Activated naive CD8-positive, alpha-beta T cell (primary cell): Measurements from ENCODE around the gene PPARG.

Experiments
- H3K27ac Mint-ChIP-seq: one replicate; pipeline ENCODE4 v1.8.0; 2021; ENCODE audit warnings: mixed read lengths
- H3K27me3 Mint-ChIP-seq: one replicate; pipeline ENCODE4 v1.8.0; 2021; ENCODE audit warnings: mixed read lengths
- H3K36me3 Mint-ChIP-seq: one replicate; pipeline ENCODE4 v1.8.0; 2021; ENCODE audit warnings: mixed read lengths
- H3K4me1 Mint-ChIP-seq: one replicate; pipeline ENCODE4 v1.8.0; 2021; ENCODE audit warnings: low read depth, mixed read lengths
- H3K4me3 Mint-ChIP-seq: one replicate; pipeline ENCODE4 v1.8.0; 2021; ENCODE audit warnings: mild to moderate bottlenecking, mixed read lengths
- H3K9me3 Mint-ChIP-seq: one replicate; pipeline ENCODE4 v1.8.0; 2021; ENCODE audit warnings: low read depth, mixed read lengths

PPARG gene

GRCh38 chr3:12289524-12289923, 654 bp downstream of the PPARG start:
- peaks cover 35% of the 10 kb centered on the region for H3K27me3 Mint-ChIP-seq
- no peaks in the 10 kb centered on the region for H3K9me3 Mint-ChIP-seq
- no peaks in the 10 kb centered on the region for H3K36me3 Mint-ChIP-seq
- H3K27ac Mint-ChIP-seq: no peak overlapping the region
- H3K4me3 Mint-ChIP-seq: peak overlapping the region; percentile 54
- peaks cover 12% of the 10 kb centered on the region for H3K4me1 Mint-ChIP-seq

GRCh38 chr3:12292770-12293169, 3.9 kb downstream of the PPARG start:
- no peak overlapping the region for H3K4me3 Mint-ChIP-seq
- H3K4me1 Mint-ChIP-seq: peaks cover 3% of the 10 kb centered on the region
- H3K27me3 Mint-ChIP-seq: peaks cover 16% of the 10 kb centered on the region
- no peaks in the 10 kb centered on the region for H3K9me3 Mint-ChIP-seq
- H3K36me3 Mint-ChIP-seq: no peaks in the 10 kb centered on the region
- H3K27ac Mint-ChIP-seq: no peak overlapping the region

- Mint-ChIP-seq H3K9me3 (no peaks in the 10 kb centered on the region), H3K27ac (no peak overlapping the region), H3K36me3 (no peaks in the 10 kb centered on the region), H3K27me3 (peaks cover 7% of the 10 kb centered on the region), H3K4me3 (no peak overlapping the region), H3K4me1 (no peaks in the 10 kb centered on the region)
Observed at GRCh38 chr3:12294885-12295580, 6.2 kb downstream of the PPARG start.

GRCh38 chr3:12296511-12296910, 7.6 kb downstream of the PPARG start:
- H3K27ac Mint-ChIP-seq: no peak overlapping the region
- H3K36me3 Mint-ChIP-seq: no peaks in the 10 kb centered on the region
- no peak overlapping the region for H3K4me3 Mint-ChIP-seq
- no peaks in the 10 kb centered on the region for H3K9me3 Mint-ChIP-seq
- peaks cover 3% of the 10 kb centered on the region for H3K27me3 Mint-ChIP-seq
- no peaks in the 10 kb centered on the region for H3K4me1 Mint-ChIP-seq

- Mint-ChIP-seq H3K9me3 (no peaks in the 10 kb centered on the region), H3K36me3 (no peaks in the 10 kb centered on the region)
Observed at GRCh38 chr3:12299026-12299425, 10.2 kb downstream of the PPARG start.

GRCh38 chr3:12300137-12300536, 11.3 kb downstream of the PPARG start:
- Mint-ChIP-seq H3K4me1 (no peaks in the 10 kb centered on the region), H3K4me3 (no peak overlapping the region), H3K36me3 (no peaks in the 10 kb centered on the region), H3K9me3 (no peaks in the 10 kb centered on the region), H3K27me3 (peaks cover 8% of the 10 kb centered on the region), H3K27ac (no peak overlapping the region)

More at GRCh38 chr3:12299026-12299425, 10.2 kb downstream of the PPARG start:
- Mint-ChIP-seq H3K4me1 (no peaks in the 10 kb centered on the region), H3K27me3 (peaks cover 4% of the 10 kb centered on the region), H3K4me3 (no peak overlapping the region), H3K27ac (no peak overlapping the region)

- Mint-ChIP-seq H3K4me3 (no peak overlapping the region), H3K9me3 (no peaks in the 10 kb centered on the region), H3K27ac (no peak overlapping the region), H3K27me3 (peaks cover 8% of the 10 kb centered on the region), H3K4me1 (no peaks in the 10 kb centered on the region), H3K36me3 (no peaks in the 10 kb centered on the region)
Observed at GRCh38 chr3:12301031-12301430, 12.2 kb downstream of the PPARG start.

- no peaks in the 10 kb centered on the region for H3K36me3 Mint-ChIP-seq
- H3K27ac Mint-ChIP-seq: no peak overlapping the region
- peaks cover 8% of the 10 kb centered on the region for H3K27me3 Mint-ChIP-seq
Observed at GRCh38 chr3:12301513-12301912, 12.6 kb downstream of the PPARG start.

GRCh38 chr3:12302564-12302963, 13.7 kb downstream of the PPARG start:
- Mint-ChIP-seq H3K27me3 (peaks cover 8% of the 10 kb centered on the region), H3K4me3 (no peak overlapping the region), H3K9me3 (no peaks in the 10 kb centered on the region), H3K4me1 (peaks cover 2% of the 10 kb centered on the region), H3K36me3 (no peaks in the 10 kb centered on the region), H3K27ac (no peak overlapping the region)

More at GRCh38 chr3:12301513-12301912, 12.6 kb downstream of the PPARG start:
- H3K4me3 Mint-ChIP-seq: no peak overlapping the region
- no peaks in the 10 kb centered on the region for H3K4me1 Mint-ChIP-seq
- no peaks in the 10 kb centered on the region for H3K9me3 Mint-ChIP-seq

GRCh38 chr3:12303534-12303933, 14.7 kb downstream of the PPARG start:
- Mint-ChIP-seq H3K27ac (no peak overlapping the region), H3K4me1 (peaks cover 4% of the 10 kb centered on the region), H3K27me3 (peaks cover 8% of the 10 kb centered on the region), H3K4me3 (no peak overlapping the region), H3K36me3 (no peaks in the 10 kb centered on the region), H3K9me3 (no peaks in the 10 kb centered on the region)

GRCh38 chr3:12303993-12304392, 15.1 kb downstream of the PPARG start:
- H3K36me3 Mint-ChIP-seq: no peaks in the 10 kb centered on the region
- no peaks in the 10 kb centered on the region for H3K9me3 Mint-ChIP-seq
- H3K27ac Mint-ChIP-seq: no peak overlapping the region
- peaks cover 7% of the 10 kb centered on the region for H3K4me1 Mint-ChIP-seq
- peaks cover 8% of the 10 kb centered on the region for H3K27me3 Mint-ChIP-seq
- no peak overlapping the region for H3K4me3 Mint-ChIP-seq

GRCh38 chr3:12307136-12307535, 18.3 kb downstream of the PPARG start:
- H3K27ac Mint-ChIP-seq: no peak overlapping the region
- H3K36me3 Mint-ChIP-seq: no peaks in the 10 kb centered on the region
- H3K4me3 Mint-ChIP-seq: no peak overlapping the region
- no peaks in the 10 kb centered on the region for H3K9me3 Mint-ChIP-seq
- H3K27me3 Mint-ChIP-seq: peaks cover 4% of the 10 kb centered on the region
- H3K4me1 Mint-ChIP-seq: peaks cover 12% of the 10 kb centered on the region

- Mint-ChIP-seq H3K4me3 (no peak overlapping the region), H3K4me1 (peaks cover 12% of the 10 kb centered on the region), H3K27me3 (peaks cover 4% of the 10 kb centered on the region), H3K36me3 (no peaks in the 10 kb centered on the region), H3K27ac (no peak overlapping the region), H3K9me3 (no peaks in the 10 kb centered on the region)
Observed at GRCh38 chr3:12308517-12308916, 19.6 kb downstream of the PPARG start.

GRCh38 chr3:12309716-12310115, 20.8 kb downstream of the PPARG start:
- Mint-ChIP-seq H3K27me3 (peaks cover 8% of the 10 kb centered on the region), H3K9me3 (no peaks in the 10 kb centered on the region), H3K4me1 (peaks cover 12% of the 10 kb centered on the region), H3K27ac (peak overlapping the region; percentile 34), H3K4me3 (no peak overlapping the region), H3K36me3 (no peaks in the 10 kb centered on the region)

- Mint-ChIP-seq H3K4me1 (peaks cover 12% of the 10 kb centered on the region), H3K36me3 (no peaks in the 10 kb centered on the region)
Observed at GRCh38 chr3:12312010-12312409, 23.1 kb downstream of the PPARG start.

GRCh38 chr3:12313519-12313918, 24.6 kb downstream of the PPARG start:
- H3K27me3 Mint-ChIP-seq: peaks cover 4% of the 10 kb centered on the region

More at GRCh38 chr3:12312010-12312409, 23.1 kb downstream of the PPARG start:
- H3K27ac Mint-ChIP-seq: peak overlapping the region; percentile 24
- no peaks in the 10 kb centered on the region for H3K9me3 Mint-ChIP-seq
- H3K4me3 Mint-ChIP-seq: no peak overlapping the region
- H3K27me3 Mint-ChIP-seq: peaks cover 4% of the 10 kb centered on the region

More at GRCh38 chr3:12313519-12313918, 24.6 kb downstream of the PPARG start:
- no peak overlapping the region for H3K27ac Mint-ChIP-seq
- H3K4me3 Mint-ChIP-seq: no peak overlapping the region
- H3K9me3 Mint-ChIP-seq: no peaks in the 10 kb centered on the region
- no peaks in the 10 kb centered on the region for H3K36me3 Mint-ChIP-seq
- H3K4me1 Mint-ChIP-seq: peaks cover 8% of the 10 kb centered on the region
